PC-9 (cell line): ENCODE data around the gene TOM1L2. TPM values are rescaled to one million over a fixed set of nuclear protein-coding genes. Genes with fewer than 3 reads are reported as not detected.

ENCODE experiments used
- BruUV-seq: library from RNA; stranded (reverse); fragments of 400-500 nt; replicated peaks from 2 replicates; lab custom pipeline; 2021; lab: Mats Ljungman, UMichigan
- CTCF ChIA-PET: fragments of 300-600 bp; sonication (Branson Sonifier 250); formaldehyde crosslinking; loops from one replicate; lab custom pipeline; 2022; ENCODE audit warnings: antibody characterized with exemption; lab: Charles Lee
- POLR2A ChIA-PET: fragments of 300-600 bp; sonication (Branson Sonifier 250); formaldehyde crosslinking; loops from one replicate; lab custom pipeline; 2022; ENCODE audit warnings: antibody characterized with exemption; ENCODE audit not compliant: unreplicated experiment; lab: Charles Lee
- DNase-seq, 2 experiments: peaks; one replicate each; pipeline versions ENCODE4 v3.0.0 to v3.0.0-alpha.2; 2015 to 2022; ENCODE audit warnings: mixed read lengths in 1 of 2
- H2AFZ ChIP-seq: fragments of 200-600 bp; sonication (generic); 2 replicates; pipeline ENCODE4 v1.8.1; 2017; ENCODE audit warnings: antibody characterized with exemption
- H3F3A ChIP-seq: fragments of 200-600 bp; sonication (generic); 2 replicates; pipeline ENCODE4 v1.8.1; 2017; ENCODE audit warnings: antibody characterized with exemption, mild to moderate bottlenecking, low read depth; ENCODE audit not compliant: insufficient read depth
- H3K27ac ChIP-seq: fragments of 200-600 bp; sonication (generic); 2 replicates; pipeline ENCODE4 v1.6.1; 2016; ENCODE audit warnings: mixed run types
- H3K27me3 ChIP-seq: fragments of 200-600 bp; sonication (generic); 2 replicates; pipeline ENCODE4 v1.6.1; 2016; ENCODE audit warnings: low read depth, mixed run types; ENCODE audit not compliant: insufficient read depth
- H3K36me3 ChIP-seq: fragments of 200-600 bp; sonication (generic); 2 replicates; pipeline ENCODE4 v1.6.1; 2016; ENCODE audit warnings: low read depth, mixed run types
- H3K4me1 ChIP-seq: fragments of 200-600 bp; sonication (generic); replicated peaks from 2 replicates; pipeline ENCODE4 v1.6.1; 2016; ENCODE audit warnings: mixed run types; ENCODE audit not compliant: insufficient read depth
- H3K4me2 ChIP-seq: fragments of 200-600 bp; sonication (generic); 2 replicates; pipeline ENCODE4 v1.6.1; 2017; ENCODE audit warnings: mixed run types
- H3K4me3 ChIP-seq: fragments of 200-600 bp; sonication (generic); 2 replicates; pipeline ENCODE4 v1.6.1; 2016; ENCODE audit warnings: mixed run types
- H3K79me2 ChIP-seq: fragments of 200-600 bp; sonication (generic); 2 replicates; pipeline ENCODE4 v1.6.1; 2017; ENCODE audit warnings: low read depth, mixed run types
- H3K9me2 ChIP-seq: fragments of 200-600 bp; sonication (generic); 2 replicates; pipeline ENCODE4 v1.8.1; 2017; ENCODE audit warnings: mild to moderate bottlenecking; ENCODE audit not compliant: insufficient read depth
- H3K9me3 ChIP-seq: fragments of 200-600 bp; sonication (generic); 2 replicates; pipeline ENCODE4 v1.8.1; 2016; ENCODE audit warnings: low read depth; ENCODE audit not compliant: insufficient read depth
- H4K20me1 ChIP-seq: fragments of 200-600 bp; sonication (generic); 2 replicates; pipeline ENCODE4 v1.8.1; 2017; ENCODE audit not compliant: insufficient read depth
- EZH2 ChIP-seq: fragments of 200-600 bp; sonication (generic); IDR thresholded peaks from 2 replicates; pipeline ENCODE4 v1.8.0; 2017; ENCODE audit warnings: antibody characterized with exemption, low read depth
- intact Hi-C: fragments of 100-400 bp; cut with micrococcal nuclease; formaldehyde crosslinking; loops from one replicate; pipeline ENCODE4 v1.10.0; 2022; ENCODE audit not compliant: unreplicated experiment
- total RNA-seq: library from RNA; stranded (reverse); gene quantifications from 2 replicates; pipeline ENCODE4 v1.2.3, GENCODE V29; 2021
- TF ChIP-seq, protein P1 (sequence below): fragments of 200-600 bp; sonication (generic); conservative IDR thresholded peaks from 2 replicates; pipeline ENCODE4 v1.6.1; 2017; ENCODE audit warnings: mixed run types, antibody characterized with exemption, mild to moderate bottlenecking, moderate library complexity

Gene TOM1L2
- total RNA-seq, 1 experiment from 2014 or later, result 68.5 TPM

DNA sequence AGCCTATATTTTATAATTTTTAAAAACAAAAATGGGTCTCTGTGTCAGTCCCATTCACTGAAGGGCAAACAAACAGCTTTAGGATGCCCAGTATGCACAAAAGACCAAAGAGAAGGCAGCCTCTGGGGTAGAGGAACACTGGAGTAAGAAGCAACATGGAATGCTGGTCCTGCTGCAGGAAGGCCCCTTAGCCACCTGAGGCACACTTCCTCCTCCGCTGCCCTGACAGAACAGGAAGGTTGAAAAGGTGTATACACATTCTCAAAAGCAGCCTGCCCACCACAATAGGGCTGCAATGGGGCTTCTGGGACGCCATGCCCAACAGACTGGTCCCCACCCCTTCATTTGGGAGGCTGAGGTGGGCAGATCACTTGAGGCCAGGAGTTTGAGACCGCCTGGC, 19.5 kb downstream of the TOM1L2 start:
- Histone ChIP-seq H3K9me2 (no peaks in the 10 kb centered on the region), H3K4me3 (no peak overlapping the region), H3K4me1 (peaks cover 24% of the 10 kb centered on the region), H3F3A (peaks cover 27% of the 10 kb centered on the region), H3K79me2 (peaks cover 41% of the 10 kb centered on the region), H3K27ac (no peak overlapping the region), H2AFZ (no peak overlapping the region), H3K4me2 (no peak overlapping the region), H3K9me3 (no peaks in the 10 kb centered on the region), H3K27me3 (no peaks in the 10 kb centered on the region), H4K20me1 (no peaks in the 10 kb centered on the region), H3K36me3 (no peaks in the 10 kb centered on the region)
- no peak for DNase-seq
- intact Hi-C loops, result no loop called here
- TF ChIP-seq, protein P1, sequence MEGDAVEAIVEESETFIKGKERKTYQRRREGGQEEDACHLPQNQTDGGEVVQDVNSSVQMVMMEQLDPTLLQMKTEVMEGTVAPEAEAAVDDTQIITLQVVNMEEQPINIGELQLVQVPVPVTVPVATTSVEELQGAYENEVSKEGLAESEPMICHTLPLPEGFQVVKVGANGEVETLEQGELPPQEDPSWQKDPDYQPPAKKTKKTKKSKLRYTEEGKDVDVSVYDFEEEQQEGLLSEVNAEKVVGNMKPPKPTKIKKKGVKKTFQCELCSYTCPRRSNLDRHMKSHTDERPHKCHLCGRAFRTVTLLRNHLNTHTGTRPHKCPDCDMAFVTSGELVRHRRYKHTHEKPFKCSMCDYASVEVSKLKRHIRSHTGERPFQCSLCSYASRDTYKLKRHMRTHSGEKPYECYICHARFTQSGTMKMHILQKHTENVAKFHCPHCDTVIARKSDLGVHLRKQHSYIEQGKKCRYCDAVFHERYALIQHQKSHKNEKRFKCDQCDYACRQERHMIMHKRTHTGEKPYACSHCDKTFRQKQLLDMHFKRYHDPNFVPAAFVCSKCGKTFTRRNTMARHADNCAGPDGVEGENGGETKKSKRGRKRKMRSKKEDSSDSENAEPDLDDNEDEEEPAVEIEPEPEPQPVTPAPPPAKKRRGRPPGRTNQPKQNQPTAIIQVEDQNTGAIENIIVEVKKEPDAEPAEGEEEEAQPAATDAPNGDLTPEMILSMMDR, result no peak
- TF ChIP-seq EZH2, result no peak
- BruUV-seq, result no TSS peak
- ChIA-PET CTCF (interaction anchor here (0.6 kb wide), 1 partner anchor 35 kb away, joined by 5 read pairs; no protein-coding TSS in a partner anchor), POLR2A (no interaction called here)

DNA sequence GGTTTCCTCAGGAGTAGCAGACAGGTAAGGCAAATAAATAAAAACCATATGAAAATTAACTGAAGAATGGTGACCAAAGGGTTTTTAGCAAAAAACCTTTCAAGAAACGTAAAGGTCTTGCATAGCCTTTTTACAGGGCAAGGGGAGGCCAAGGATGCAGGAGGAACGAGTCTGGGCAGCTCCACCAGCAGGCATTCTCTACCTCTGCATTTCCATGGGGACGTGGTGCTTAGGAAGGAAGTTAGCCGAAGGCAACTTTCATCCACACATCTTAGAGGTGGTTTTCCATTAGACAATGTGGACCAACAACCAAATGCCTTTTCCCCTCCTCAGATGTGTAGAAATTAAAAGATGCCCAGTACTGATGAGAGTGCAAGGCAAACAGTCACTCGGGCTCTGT, 20.7 kb downstream of the TOM1L2 start:
- CTCF ChIA-PET, result no interaction called here
- POLR2A ChIA-PET, result no interaction called here
- Histone ChIP-seq H3K36me3 (no peaks in the 10 kb centered on the region), H3K9me3 (no peaks in the 10 kb centered on the region), H3K79me2 (peaks cover 43% of the 10 kb centered on the region), H3K27me3 (no peaks in the 10 kb centered on the region), H3K4me2 (no peak overlapping the region), H4K20me1 (no peaks in the 10 kb centered on the region), H3K4me1 (peaks cover 24% of the 10 kb centered on the region), H3F3A (peaks cover 16% of the 10 kb centered on the region), H3K4me3 (no peak overlapping the region), H3K9me2 (no peaks in the 10 kb centered on the region), H2AFZ (no peak overlapping the region), H3K27ac (no peak overlapping the region)
- no peak for DNase-seq
- intact Hi-C loops, result no loop called here
- BruUV-seq, result no TSS peak
- TF ChIP-seq EZH2, result no peak
- TF ChIP-seq, protein P1, result no peak

DNA sequence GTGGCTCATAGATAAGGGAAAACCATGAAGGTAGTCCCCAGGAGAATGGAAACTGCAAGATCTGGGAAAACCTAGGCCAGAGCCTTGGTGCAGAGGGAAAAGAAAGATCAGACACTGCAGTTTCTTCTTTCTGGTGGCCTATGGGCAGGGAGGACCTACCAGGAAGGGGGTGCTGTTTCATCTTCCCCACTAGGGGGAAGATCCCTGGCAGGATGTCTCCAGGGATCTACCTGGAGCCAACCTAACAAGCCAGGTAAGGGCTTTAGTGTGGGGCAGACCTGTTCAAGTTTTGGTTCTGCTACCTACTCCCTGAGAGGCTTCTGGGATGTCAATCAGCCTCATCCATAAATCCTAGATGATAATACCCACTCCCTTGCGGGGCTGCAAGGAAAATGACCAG, 21.4 kb downstream of the TOM1L2 start:
- no TSS peak for BruUV-seq
- Histone ChIP-seq H3K36me3 (no peaks in the 10 kb centered on the region), H3K9me2 (no peaks in the 10 kb centered on the region), H3K4me2 (no peak overlapping the region), H3K4me1 (peaks cover 27% of the 10 kb centered on the region), H3K27ac (no peak overlapping the region), H3K27me3 (no peaks in the 10 kb centered on the region), H2AFZ (no peak overlapping the region), H4K20me1 (no peaks in the 10 kb centered on the region), H3K79me2 (peaks cover 43% of the 10 kb centered on the region), H3K4me3 (no peak overlapping the region), H3K9me3 (no peaks in the 10 kb centered on the region), H3F3A (peaks cover 13% of the 10 kb centered on the region)
- no peak for DNase-seq
- CTCF ChIA-PET, result no interaction called here
- POLR2A ChIA-PET, result no interaction called here
- TF ChIP-seq, protein P1, result peak; percentile 52; the same call in 1 of the 2 replicates
- no peak for TF ChIP-seq EZH2
- intact Hi-C loops, result no loop called here
